Endodermal cell (in vitro differentiated cells): ENCODE data around the gene TTLL10. TPM values are rescaled to one million over a fixed set of nuclear protein-coding genes. Genes with fewer than 3 reads are reported as not detected.
A peak's percentile ranks its signal among the peaks of the same experiment; 100 is the strongest.

Source experiments
- DNase-seq: peaks from one replicate; pipeline ENCODE4 v3.0.0-alpha.2; 2017
- H3K27ac ChIP-seq: 2 replicates; pipeline ENCODE4 v1.5.1; 2013; ENCODE audit warnings: mild to moderate bottlenecking, low read depth, low read length, moderate library complexity
- H3K27me3 ChIP-seq: 2 replicates; pipeline ENCODE4 v1.6.1; 2013; ENCODE audit warnings: mild to moderate bottlenecking, low read length, moderate library complexity; ENCODE audit not compliant: insufficient read depth, control insufficient read depth, poor library complexity, severe bottlenecking
- H3K36me3 ChIP-seq: 2 replicates; pipeline ENCODE4 v1.7.0; 2013; ENCODE audit warnings: mild to moderate bottlenecking, low read length, moderate library complexity; ENCODE audit not compliant: control insufficient read depth, insufficient read depth
- H3K4me1 ChIP-seq: one replicate; pipeline ENCODE4 v1.7.0; 2013; ENCODE audit warnings: low read length; ENCODE audit not compliant: control insufficient read depth, insufficient read depth
- H3K4me3 ChIP-seq: 2 replicates; pipeline ENCODE4 v1.5.1; 2013; ENCODE audit warnings: mild to moderate bottlenecking, low read length, moderate library complexity
- H3K9ac ChIP-seq: 2 replicates; pipeline ENCODE4 v1.6.1; 2013; ENCODE audit warnings: mild to moderate bottlenecking, low read length, moderate library complexity; ENCODE audit not compliant: poor library complexity, severe bottlenecking; ENCODE audit errors: extremely low read depth
- H3K9me3 ChIP-seq: 2 replicates; pipeline ENCODE4 v1.6.1; 2013; ENCODE audit warnings: mild to moderate bottlenecking, low read length, moderate library complexity; ENCODE audit not compliant: control insufficient read depth
- H3K27ac Mint-ChIP-seq: 2 replicates; pipeline ENCODE4 v1.8.0; 2020; ENCODE audit warnings: mixed read lengths
- H3K27me3 Mint-ChIP-seq: 2 replicates; pipeline ENCODE4 v1.8.0; 2021; ENCODE audit warnings: mild to moderate bottlenecking, mixed read lengths; ENCODE audit not compliant: insufficient read depth
- H3K36me3 Mint-ChIP-seq: 2 replicates; pipeline ENCODE4 v1.8.0; 2020; ENCODE audit warnings: low read depth, mixed read lengths
- H3K4me1 Mint-ChIP-seq: 2 replicates; pipeline ENCODE4 v1.8.0; 2020; ENCODE audit warnings: mixed read lengths
- H3K4me3 Mint-ChIP-seq: 2 replicates; pipeline ENCODE4 v1.8.0; 2020; ENCODE audit warnings: mild to moderate bottlenecking, moderate library complexity, mixed read lengths
- H3K9me3 Mint-ChIP-seq: 2 replicates; pipeline ENCODE4 v1.8.0; 2020; ENCODE audit warnings: mild to moderate bottlenecking, mixed read lengths
- CTCF ChIP-seq: fragments of 200-600 bp; sonication (generic); conservative IDR thresholded peaks from 2 replicates; pipeline ENCODE4 v1.5.0; 2021; ENCODE audit warnings: antibody characterized with exemption, mild to moderate bottlenecking
- WGBS, 2 experiments: methylation state at CpG; one replicate each; pipeline versions ENCODE4 v1.1.5 to v1.1.7; 2013; ENCODE audit warnings: missing lambda C conversion rate in 2 of 2, mixed read lengths in 1 of 2; ENCODE audit not compliant: insufficient coverage in 1 of 2, insufficient read length in 1 of 2; 5-methylcytosine and 5-hydroxymethylcytosine counted together
- total RNA-seq, 2 donors: library from RNA; stranded (reverse); fragmentation: NEBNext Ultra II Directional in 1 of 2; extraction: Animal tissue kit (Norgen Biotek cat#: 25700) in 1 of 2; gene quantifications; 2 replicates in 1 of 2; 3 replicates in 1 of 2; pipeline ENCODE4 v1.2.1, GENCODE V29; 2021

TTLL10 gene
- total RNA-seq, 2 donors from 2014 or later: 0.93 to 1.2 TPM

GRCh38 chr1:1233567-1233892, 59.9 kb downstream of the TTLL10 start:
- WGBS, 2 experiments: 95% methylated on average over 15 of the region's 15 CpGs
- no peak for DNase-seq
- Histone ChIP-seq H3K9me3 (no peaks in the 10 kb centered on the region), H3K27ac (no peak overlapping the region), H3K27me3 (no peaks in the 10 kb centered on the region), H3K4me1 (no peaks in the 10 kb centered on the region), H3K4me3 (peak overlapping the region; percentile 64), H3K36me3 (peaks cover 15% of the 10 kb centered on the region), H3K9ac (no peak overlapping the region)
- Mint-ChIP-seq H3K27me3 (no peaks in the 10 kb centered on the region), H3K4me1 (peaks cover 8% of the 10 kb centered on the region), H3K4me3 (peak overlapping the region; percentile 37), H3K9me3 (peaks cover 6% of the 10 kb centered on the region), H3K36me3 (peaks cover 21% of the 10 kb centered on the region), H3K27ac (peak overlapping the region; percentile 10)
- TF ChIP-seq CTCF: no peak

- H3K4me3 ChIP-seq: peak overlapping the region; percentile 64
- TF ChIP-seq CTCF: no peak
- no peaks in the 10 kb centered on the region for H3K27me3 ChIP-seq
- Mint-ChIP-seq H3K9me3 (peaks cover 6% of the 10 kb centered on the region), H3K36me3 (peaks cover 21% of the 10 kb centered on the region), H3K27me3 (no peaks in the 10 kb centered on the region), H3K4me1 (peaks cover 8% of the 10 kb centered on the region), H3K4me3 (peak overlapping the region; percentile 37), H3K27ac (no peak overlapping the region)
- no peaks in the 10 kb centered on the region for H3K4me1 ChIP-seq
- no peak overlapping the region for H3K9ac ChIP-seq
- H3K9me3 ChIP-seq: no peaks in the 10 kb centered on the region
- H3K36me3 ChIP-seq: peaks cover 7% of the 10 kb centered on the region
- no peak for DNase-seq
- 95 to 98% methylated on average over 25 to 28 of the region's 28 CpGs for WGBS, 2 experiments
- no peak overlapping the region for H3K27ac ChIP-seq
Observed at GRCh38 chr1:1234180-1234808, 60.6 kb downstream of the TTLL10 start.

GRCh38 chr1:1235016-1235744, 61.5 kb downstream of the TTLL10 start:
- Histone ChIP-seq H3K9ac (no peak overlapping the region), H3K27me3 (no peaks in the 10 kb centered on the region), H3K4me3 (no peak overlapping the region), H3K9me3 (no peaks in the 10 kb centered on the region), H3K36me3 (peaks cover 3% of the 10 kb centered on the region), H3K27ac (no peak overlapping the region), H3K4me1 (no peaks in the 10 kb centered on the region)
- Mint-ChIP-seq H3K27ac (no peak overlapping the region), H3K4me3 (no peak overlapping the region), H3K9me3 (peaks cover 6% of the 10 kb centered on the region), H3K27me3 (no peaks in the 10 kb centered on the region), H3K4me1 (peaks cover 8% of the 10 kb centered on the region), H3K36me3 (peaks cover 14% of the 10 kb centered on the region)
- 91 to 95% methylated on average over 21 to 27 of the region's 27 CpGs for WGBS, 2 experiments
- no peak for DNase-seq
- TF ChIP-seq CTCF: no peak
